Panc1 (cell line): ENCODE measurements around the gene KIF18B. TPM values are rescaled to one million over a fixed set of nuclear protein-coding genes. Genes with fewer than 3 reads are reported as not detected.

ENCODE experiments used
- ATAC-seq: fragments of 200-7000 bp; cut with Tn5 transposase; 2 replicates; pipeline ENCODE4 v1.9.1; 2020; ENCODE audit warnings: mild to moderate bottlenecking, moderate library complexity
- BruUV-seq: library from RNA; stranded (reverse); fragments of 400-500 nt; replicated peaks from 2 replicates; lab custom pipeline; 2021; lab: Mats Ljungman, UMichigan
- CTCF ChIA-PET: fragments of 300-600 bp; sonication (Branson Sonifier 250); formaldehyde crosslinking; loops from one replicate; lab custom pipeline; 2022; ENCODE audit warnings: antibody characterized with exemption; lab: Charles Lee
- POLR2A ChIA-PET: fragments of 300-600 bp; sonication (Branson Sonifier 250); formaldehyde crosslinking; loops from one replicate; lab custom pipeline; 2022; ENCODE audit warnings: antibody characterized with exemption; lab: Charles Lee
- DNase-seq: peaks from one replicate; pipeline ENCODE4 v3.0.0-alpha.2; 2010; ENCODE audit warnings: low read depth, low spot score
- H3K27ac ChIP-seq: 2 replicates; pipeline ENCODE4 v1.5.1; 2011; ENCODE audit warnings: mild to moderate bottlenecking, low read length, inconsistent platforms
- H3K27me3 ChIP-seq: fragments of 200-500 bp; sonication (Bioruptor generic); 2 replicates; pipeline ENCODE4 v1.6.0; 2014; ENCODE audit warnings: low read length, inconsistent platforms; ENCODE audit not compliant: control insufficient read depth, insufficient read depth
- H3K36me3 ChIP-seq: fragments of 200-500 bp; sonication (Bioruptor generic); 2 replicates; pipeline ENCODE4 v1.5.1; 2014; ENCODE audit warnings: inconsistent platforms, mild to moderate bottlenecking, low read length, moderate library complexity; ENCODE audit not compliant: control insufficient read depth, insufficient read depth
- H3K4me1 ChIP-seq: 2 replicates; pipeline ENCODE4 v1.5.1; 2011; ENCODE audit warnings: inconsistent platforms, mild to moderate bottlenecking, low read length, moderate library complexity; ENCODE audit not compliant: control insufficient read depth, insufficient read depth
- H3K4me3 ChIP-seq, 2 experiments: 2 replicates each; pipeline ENCODE4 v1.5.1; 2011 to 2012; ENCODE audit warnings: low read depth in 2 of 2, low read length in 2 of 2, mild to moderate bottlenecking in 2 of 2, inconsistent platforms in 1 of 2, moderate library complexity in 1 of 2
- H3K9me3 ChIP-seq: fragments of 200-500 bp; sonication (Bioruptor generic); 2 replicates; pipeline ENCODE4 v1.5.1; 2014; ENCODE audit warnings: low read depth, mild to moderate bottlenecking, inconsistent platforms, low read length, moderate library complexity; ENCODE audit not compliant: control insufficient read depth, insufficient read depth
- POLR2AphosphoS5 ChIP-seq: IDR thresholded peaks from 2 replicates; pipeline ENCODE4 v1.6.1; 2012; ENCODE audit warnings: mild to moderate bottlenecking, low read depth, low read length, moderate library complexity
- SIN3A ChIP-seq: IDR thresholded peaks from 2 replicates; pipeline ENCODE4 v1.6.1; 2012; ENCODE audit warnings: low read depth, mild to moderate bottlenecking, low read length, moderate library complexity, borderline replicate concordance; ENCODE audit not compliant: insufficient read depth
- TCF7L2 ChIP-seq: IDR thresholded peaks from 2 replicates; pipeline ENCODE4 v1.6.1; 2011; ENCODE audit warnings: mild to moderate bottlenecking, low read depth, low read length, inconsistent platforms
- in situ Hi-C: cut with HindIII; loops from 2 replicates; pipeline ENCODE4 v1.10.0; 2016; ENCODE audit warnings: low sequenced_read_pairs, low pct_unique_long_range_greater_than_20kb
- intact Hi-C: fragments of 100-400 bp; cut with micrococcal nuclease; formaldehyde crosslinking; loops from one replicate; pipeline ENCODE4 v1.10.0; 2022; ENCODE audit not compliant: unreplicated experiment
- microRNA-seq: library from miRNA; unstranded; fragments of <30 nt; microRNA quantifications from one replicate; pipeline ENCODE4 v1.1.0, GENCODE V29; 2020; ENCODE audit not compliant: unreplicated experiment
- total RNA-seq: library from RNA; stranded (reverse); gene quantifications from one replicate; pipeline ENCODE4 v1.2.1, GENCODE V29; 2021; ENCODE audit not compliant: unreplicated experiment
- TF ChIP-seq, protein P1 (sequence below): fragments of 450-650 bp; IDR thresholded peaks from 2 replicates; pipeline ENCODE4 v1.5.1; 2017; ENCODE audit warnings: mild to moderate bottlenecking
- TF ChIP-seq, protein P2 (sequence below), 2 experiments: IDR thresholded peaks; 2 replicates each; pipeline ENCODE4 v1.6.1; 2011 to 2012; ENCODE audit warnings: low read depth in 2 of 2, control low read depth in 1 of 2, low read length in 1 of 2, mild to moderate bottlenecking in 1 of 2, moderate library complexity in 1 of 2; ENCODE audit not compliant: insufficient read depth in 1 of 2

The KIF18B gene
- total RNA-seq, 1 experiment from 2014 or later: 31.3 TPM

DNA sequence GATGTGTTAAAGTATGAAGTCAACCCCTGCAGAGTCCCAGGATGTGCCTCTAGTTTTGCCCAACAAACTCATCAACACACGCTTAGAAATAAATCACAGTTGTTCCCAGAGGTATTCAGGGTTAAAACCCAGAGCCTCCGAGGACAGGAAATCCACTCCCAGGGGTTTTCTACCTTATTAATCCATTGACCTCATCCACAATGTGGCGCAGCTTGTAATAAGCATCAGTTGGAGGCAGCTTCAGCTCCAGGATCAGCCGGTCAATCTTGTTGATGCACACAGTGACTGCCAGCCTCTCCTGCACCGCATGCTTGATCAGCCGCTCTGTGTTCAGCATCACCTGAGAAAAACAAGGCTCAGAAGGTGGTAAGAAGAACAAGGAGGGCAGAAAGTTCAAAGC is 71.8 kb downstream of the KIF18B start:
- POLR2A ChIA-PET: no interaction called here
- H3K27ac ChIP-seq: no peak overlapping the region
- no peaks in the 10 kb centered on the region for H3K4me1 ChIP-seq
- no peak for DNase-seq
- peaks cover 23% of the 10 kb centered on the region for H3K36me3 ChIP-seq
- no peak overlapping the region for H3K4me3 ChIP-seq
- intact Hi-C loops: no loop called here
- CTCF ChIA-PET: no interaction called here
- H3K27me3 ChIP-seq: no peaks in the 10 kb centered on the region
- in situ Hi-C loops: no loop called here
- no TSS peak for BruUV-seq
- no peaks in the 10 kb centered on the region for H3K9me3 ChIP-seq
- ATAC-seq: no peak
- no peak for TF ChIP-seq SIN3A
- no peak for TF ChIP-seq TCF7L2
- no peak for TF ChIP-seq POLR2AphosphoS5
- TF ChIP-seq, protein P1, sequence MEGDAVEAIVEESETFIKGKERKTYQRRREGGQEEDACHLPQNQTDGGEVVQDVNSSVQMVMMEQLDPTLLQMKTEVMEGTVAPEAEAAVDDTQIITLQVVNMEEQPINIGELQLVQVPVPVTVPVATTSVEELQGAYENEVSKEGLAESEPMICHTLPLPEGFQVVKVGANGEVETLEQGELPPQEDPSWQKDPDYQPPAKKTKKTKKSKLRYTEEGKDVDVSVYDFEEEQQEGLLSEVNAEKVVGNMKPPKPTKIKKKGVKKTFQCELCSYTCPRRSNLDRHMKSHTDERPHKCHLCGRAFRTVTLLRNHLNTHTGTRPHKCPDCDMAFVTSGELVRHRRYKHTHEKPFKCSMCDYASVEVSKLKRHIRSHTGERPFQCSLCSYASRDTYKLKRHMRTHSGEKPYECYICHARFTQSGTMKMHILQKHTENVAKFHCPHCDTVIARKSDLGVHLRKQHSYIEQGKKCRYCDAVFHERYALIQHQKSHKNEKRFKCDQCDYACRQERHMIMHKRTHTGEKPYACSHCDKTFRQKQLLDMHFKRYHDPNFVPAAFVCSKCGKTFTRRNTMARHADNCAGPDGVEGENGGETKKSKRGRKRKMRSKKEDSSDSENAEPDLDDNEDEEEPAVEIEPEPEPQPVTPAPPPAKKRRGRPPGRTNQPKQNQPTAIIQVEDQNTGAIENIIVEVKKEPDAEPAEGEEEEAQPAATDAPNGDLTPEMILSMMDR: no peak
- TF ChIP-seq, protein P2, sequence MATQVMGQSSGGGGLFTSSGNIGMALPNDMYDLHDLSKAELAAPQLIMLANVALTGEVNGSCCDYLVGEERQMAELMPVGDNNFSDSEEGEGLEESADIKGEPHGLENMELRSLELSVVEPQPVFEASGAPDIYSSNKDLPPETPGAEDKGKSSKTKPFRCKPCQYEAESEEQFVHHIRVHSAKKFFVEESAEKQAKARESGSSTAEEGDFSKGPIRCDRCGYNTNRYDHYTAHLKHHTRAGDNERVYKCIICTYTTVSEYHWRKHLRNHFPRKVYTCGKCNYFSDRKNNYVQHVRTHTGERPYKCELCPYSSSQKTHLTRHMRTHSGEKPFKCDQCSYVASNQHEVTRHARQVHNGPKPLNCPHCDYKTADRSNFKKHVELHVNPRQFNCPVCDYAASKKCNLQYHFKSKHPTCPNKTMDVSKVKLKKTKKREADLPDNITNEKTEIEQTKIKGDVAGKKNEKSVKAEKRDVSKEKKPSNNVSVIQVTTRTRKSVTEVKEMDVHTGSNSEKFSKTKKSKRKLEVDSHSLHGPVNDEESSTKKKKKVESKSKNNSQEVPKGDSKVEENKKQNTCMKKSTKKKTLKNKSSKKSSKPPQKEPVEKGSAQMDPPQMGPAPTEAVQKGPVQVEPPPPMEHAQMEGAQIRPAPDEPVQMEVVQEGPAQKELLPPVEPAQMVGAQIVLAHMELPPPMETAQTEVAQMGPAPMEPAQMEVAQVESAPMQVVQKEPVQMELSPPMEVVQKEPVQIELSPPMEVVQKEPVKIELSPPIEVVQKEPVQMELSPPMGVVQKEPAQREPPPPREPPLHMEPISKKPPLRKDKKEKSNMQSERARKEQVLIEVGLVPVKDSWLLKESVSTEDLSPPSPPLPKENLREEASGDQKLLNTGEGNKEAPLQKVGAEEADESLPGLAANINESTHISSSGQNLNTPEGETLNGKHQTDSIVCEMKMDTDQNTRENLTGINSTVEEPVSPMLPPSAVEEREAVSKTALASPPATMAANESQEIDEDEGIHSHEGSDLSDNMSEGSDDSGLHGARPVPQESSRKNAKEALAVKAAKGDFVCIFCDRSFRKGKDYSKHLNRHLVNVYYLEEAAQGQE (IDR thresholded peaks at IDR 0.05; ENCODE audit: insufficient read depth in 1 of 2, low read depth in 2 of 2, low read length in 1 of 2): no peak

Small RNAs within 50 kb of the gene (microRNA-seq; reads per million reads assigned to microRNA genes)
- 2.2 reads per million for gene MIR6783

Other genes starting within 250 kb of the KIF18B start
- 24.0 TPM for gene DBF4B, start 239.1 kb downstream of the KIF18B start, total RNA-seq
- gene ADAM11, start 188.8 kb downstream of the KIF18B start, total RNA-seq: 3.5 TPM
- 89.4 TPM for gene GJC1, start 117.5 kb downstream of the KIF18B start, total RNA-seq
- gene HIGD1B, start 99.9 kb downstream of the KIF18B start, total RNA-seq: not detected
- 98.0 TPM for gene EFTUD2, start 48.3 kb downstream of the KIF18B start, total RNA-seq
- gene GFAP, start 32.3 kb downstream of the KIF18B start, total RNA-seq: not detected
- gene C1QL1, start 20.5 kb upstream of the KIF18B start, total RNA-seq: 9.5 TPM
- 24.3 TPM for gene DCAKD, start 103.9 kb upstream of the KIF18B start, total RNA-seq
- gene NMT1, start 113.5 kb upstream of the KIF18B start, total RNA-seq: 105 TPM
- gene PLCD3, start 184.7 kb upstream of the KIF18B start, total RNA-seq: 125 TPM
- gene ACBD4, start 187.9 kb upstream of the KIF18B start, total RNA-seq: 7.7 TPM
- 59.1 TPM for gene HEXIM1, start 200.7 kb upstream of the KIF18B start, total RNA-seq
- 4.5 TPM for gene HEXIM2, start 214.1 kb upstream of the KIF18B start, total RNA-seq